Muscle layer of duodenum (tissue), 2 donors: ENCODE measurements around the gene HPSE2.

Experiments
- H3K27ac ChIP-seq: one replicate; pipeline ENCODE4 v1.7.0; 2013; ENCODE audit warnings: mild to moderate bottlenecking, low read length
- H3K27me3 ChIP-seq: one replicate; pipeline ENCODE4 v1.7.0; 2013; ENCODE audit warnings: low read depth, mild to moderate bottlenecking, control low read depth, low read length
- H3K36me3 ChIP-seq, 2 donors: one replicate each; pipeline ENCODE4 v1.7.0; 2013; ENCODE audit warnings: low read length in 2 of 2, control low read depth in 1 of 2, mild to moderate bottlenecking in 1 of 2; ENCODE audit not compliant: insufficient read depth in 2 of 2, control insufficient read depth in 1 of 2
- H3K4me1 ChIP-seq, 2 donors: one replicate each; pipeline ENCODE4 v1.7.0; 2013; ENCODE audit warnings: low read length in 2 of 2, mild to moderate bottlenecking in 2 of 2, control low read depth in 1 of 2, moderate library complexity in 1 of 2; ENCODE audit not compliant: insufficient read depth in 2 of 2, control insufficient read depth in 1 of 2
- H3K4me3 ChIP-seq, 2 donors: one replicate each; pipeline ENCODE4 v1.7.0; 2013; ENCODE audit warnings: low read length in 2 of 2, low read depth in 1 of 2, mild to moderate bottlenecking in 1 of 2
- H3K9me3 ChIP-seq, 2 donors: one replicate each; pipeline ENCODE4 v1.7.0; 2013; ENCODE audit warnings: low read length in 2 of 2, control low read depth in 1 of 2, mild to moderate bottlenecking in 1 of 2; ENCODE audit not compliant: control insufficient read depth in 1 of 2
- donor health status: healthy.

HPSE2 gene

DNA sequence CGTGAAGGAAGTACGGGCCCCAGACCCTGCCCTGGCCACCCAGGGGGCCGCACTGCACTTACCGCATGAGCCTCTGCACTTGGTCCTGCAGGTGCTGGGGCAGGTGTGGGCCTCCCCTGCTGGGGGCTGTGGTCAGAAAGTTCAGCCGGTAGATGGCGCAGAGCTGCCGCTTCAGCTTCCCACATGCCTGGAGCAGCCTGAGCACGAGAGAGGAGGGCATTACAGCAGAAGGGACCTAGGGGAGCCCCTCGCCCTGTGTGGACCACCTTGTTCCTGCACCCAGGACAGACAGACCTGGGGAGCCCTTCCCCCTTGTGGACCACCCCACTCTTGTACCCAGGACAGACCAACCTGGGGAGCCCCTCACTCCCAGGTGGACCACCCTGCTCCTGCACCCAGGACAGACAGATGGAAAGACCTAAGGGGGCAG is 811.9 kb downstream of the HPSE2 start:
- Histone ChIP-seq H3K36me3 (peaks cover 44 to 57% of the 10 kb centered on the region in 2 donors), H3K27ac (no peak overlapping the region), H3K9me3 (no peaks in the 10 kb centered on the region), H3K4me1 (no peaks in the 10 kb centered on the region), H3K27me3 (no peaks in the 10 kb centered on the region), H3K4me3 (no peak overlapping the region)

DNA sequence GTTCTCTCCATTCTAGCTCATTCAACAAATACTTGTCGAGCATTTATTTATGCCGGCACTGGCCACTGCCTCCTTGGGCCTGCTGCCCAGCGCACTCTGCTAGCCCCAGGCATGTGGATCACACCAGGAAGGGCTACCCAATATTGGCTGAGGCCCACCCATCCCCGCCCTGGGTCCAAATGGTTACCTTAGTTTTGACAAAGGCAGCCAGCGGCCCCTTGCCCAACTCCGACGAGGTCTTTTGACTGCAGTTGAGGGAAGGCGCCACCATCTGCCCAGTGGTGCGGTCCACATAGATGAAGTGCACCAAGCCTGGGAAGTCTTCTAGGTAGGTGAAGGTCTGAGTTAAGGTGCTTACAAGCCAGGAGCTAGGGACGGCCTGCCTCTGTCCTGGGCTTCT is 813.5 kb downstream of the HPSE2 start:
- Histone ChIP-seq H3K9me3 (no peaks in the 10 kb centered on the region), H3K27me3 (no peaks in the 10 kb centered on the region), H3K27ac (no peak overlapping the region), H3K4me1 (no peaks in the 10 kb centered on the region), H3K36me3 (peaks cover 40 to 58% of the 10 kb centered on the region in 2 donors), H3K4me3 (no peak overlapping the region)

DNA sequence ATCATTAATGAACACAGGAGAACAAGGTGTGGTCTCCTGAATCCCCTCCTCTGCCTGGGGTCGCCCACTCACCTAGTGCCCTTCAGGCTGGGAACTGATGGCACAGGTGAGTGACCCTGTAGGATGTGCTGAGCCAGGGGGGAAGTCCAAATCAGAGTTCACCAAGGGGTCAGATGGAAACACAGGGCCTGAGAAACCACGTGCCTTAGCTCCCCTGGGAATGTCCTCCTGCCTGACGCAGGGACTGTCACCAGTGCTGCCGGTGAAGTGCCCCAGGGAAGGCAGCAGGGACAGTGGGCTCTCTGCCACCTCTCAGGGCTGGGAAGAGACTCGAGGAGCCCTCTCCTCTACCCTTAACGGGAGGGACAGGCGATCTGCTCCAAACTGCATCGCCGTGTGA is 814.9 kb downstream of the HPSE2 start:
- Histone ChIP-seq H3K4me1 (peaks cover 0 to 3% of the 10 kb centered on the region in 2 donors), H3K27me3 (no peaks in the 10 kb centered on the region), H3K4me3 (no peak overlapping the region), H3K27ac (no peak overlapping the region), H3K36me3 (peaks cover 44 to 61% of the 10 kb centered on the region in 2 donors), H3K9me3 (no peaks in the 10 kb centered on the region)

DNA sequence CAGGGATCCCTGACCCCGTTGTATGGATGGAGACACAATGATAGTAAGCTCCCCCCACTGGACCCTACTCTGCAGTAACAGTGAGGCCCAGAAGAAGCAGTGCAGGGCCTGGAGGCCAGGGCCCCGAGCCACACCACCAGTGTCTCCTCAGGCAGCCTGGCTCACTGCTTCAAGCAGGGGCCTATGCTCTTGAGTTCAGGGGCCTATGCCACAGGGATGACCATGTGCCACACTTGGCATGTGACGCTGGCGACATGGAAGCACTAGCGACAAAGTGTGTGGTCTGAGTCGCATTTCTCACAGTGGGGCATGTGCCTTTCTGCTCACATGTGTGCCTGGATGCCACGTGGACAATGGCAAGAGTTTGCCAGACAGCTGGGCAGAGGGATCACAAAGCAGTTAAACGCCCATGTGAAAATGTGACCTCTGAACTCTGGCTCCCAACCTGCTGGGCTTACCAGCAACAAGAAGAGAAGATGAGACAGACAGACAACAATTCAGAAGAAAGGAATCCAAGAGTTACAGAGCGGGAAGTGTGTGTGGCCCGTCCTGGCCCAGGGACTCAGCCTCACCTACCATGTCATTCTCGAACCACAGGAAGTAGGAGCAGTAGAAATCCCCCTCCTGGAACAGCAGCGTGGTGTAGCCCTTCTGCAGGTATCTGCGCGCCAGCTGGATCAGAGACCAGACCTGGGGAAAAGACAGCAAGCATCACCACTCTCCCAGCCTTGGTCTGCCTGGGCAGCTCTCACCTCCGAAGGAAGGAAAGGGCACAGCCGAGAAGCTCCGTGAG is 816.0 kb downstream of the HPSE2 start:
- H3K27ac ChIP-seq = no peak overlapping the region
- H3K4me1 ChIP-seq = peaks cover 0 to 14% of the 10 kb centered on the region in 2 donors
- no peak overlapping the region for H3K4me3 ChIP-seq
- H3K9me3 ChIP-seq = no peaks in the 10 kb centered on the region
- no peaks in the 10 kb centered on the region for H3K27me3 ChIP-seq
- peaks cover 44 to 56% of the 10 kb centered on the region in 2 donors for H3K36me3 ChIP-seq

DNA sequence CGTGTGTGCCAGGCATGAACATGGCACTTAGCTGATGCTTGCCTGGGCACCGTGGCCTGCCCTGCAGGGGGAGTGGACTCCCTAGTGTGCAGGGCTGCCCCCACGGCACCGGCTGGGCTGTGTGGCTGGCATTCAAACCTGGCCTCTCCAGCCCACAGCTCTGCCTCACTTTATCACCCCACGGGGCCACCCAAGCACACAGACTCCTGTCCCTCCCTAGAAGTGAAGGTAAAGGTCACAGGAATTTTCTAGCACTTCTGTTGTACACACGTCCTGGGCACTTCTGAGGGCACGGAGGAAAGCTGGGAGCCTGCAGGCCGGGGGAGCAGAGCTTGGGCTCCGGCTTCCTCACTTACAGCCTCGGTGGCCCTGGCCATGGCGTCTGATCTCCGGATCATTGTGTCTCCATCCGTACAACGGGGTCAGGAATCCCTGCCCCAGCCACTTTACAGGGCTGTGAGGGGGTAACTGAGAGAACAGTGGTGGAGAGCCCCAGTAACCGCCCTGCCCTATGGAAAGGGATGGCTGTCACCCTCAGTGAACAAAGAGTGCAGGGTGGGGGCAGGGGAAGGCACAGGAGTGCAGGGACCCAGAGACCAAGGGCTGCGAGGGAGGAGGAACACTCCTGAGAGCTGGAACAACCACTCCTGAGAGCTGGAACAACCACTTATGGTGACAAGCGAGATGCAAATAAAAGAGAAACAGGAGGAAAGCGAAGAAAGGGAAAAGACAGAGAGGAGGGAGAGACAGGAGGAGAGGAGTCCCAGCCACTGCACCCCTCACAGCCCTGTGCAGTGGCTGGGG is 816.8 kb downstream of the HPSE2 start:
- Histone ChIP-seq H3K4me3 (no peak overlapping the region), H3K4me1 (peaks cover 0 to 22% of the 10 kb centered on the region in 2 donors), H3K36me3 (peaks cover 41 to 49% of the 10 kb centered on the region in 2 donors), H3K27me3 (no peaks in the 10 kb centered on the region), H3K9me3 (no peaks in the 10 kb centered on the region), H3K27ac (no peak overlapping the region)

DNA sequence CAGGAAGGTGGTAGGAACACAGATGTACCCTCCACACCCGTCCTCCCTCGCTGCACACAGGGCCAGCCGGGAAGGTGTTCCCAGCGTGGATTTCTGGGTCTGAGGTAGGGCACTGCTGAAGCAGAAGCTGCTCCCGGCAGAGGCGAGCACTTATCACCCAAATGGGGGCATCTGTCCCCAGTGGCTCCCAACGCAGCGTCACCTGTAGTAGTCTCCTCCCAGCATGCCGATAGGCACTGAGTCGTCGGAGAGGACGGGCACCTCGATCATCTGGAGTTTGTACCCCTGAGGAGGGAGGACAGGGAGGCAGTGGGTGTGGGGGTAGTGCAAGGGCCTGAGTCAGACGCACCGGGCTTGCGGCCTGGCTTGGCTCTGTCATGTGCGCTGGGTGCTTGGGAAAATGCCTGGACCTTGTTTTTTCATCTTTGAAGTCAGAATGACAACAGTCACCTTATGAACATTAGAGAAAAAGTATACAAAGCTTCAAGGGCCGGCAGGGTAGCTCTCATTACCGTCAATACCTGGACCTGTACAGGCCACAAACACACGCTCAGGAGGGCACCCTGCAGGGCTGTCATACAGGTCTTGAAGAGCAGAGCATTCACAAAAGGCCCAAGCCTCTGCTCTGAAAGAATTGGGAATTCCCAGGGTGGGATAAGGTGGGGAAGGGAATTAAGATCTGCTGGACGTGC is 817.5 kb downstream of the HPSE2 start:
- H3K27ac ChIP-seq = no peak overlapping the region
- H3K27me3 ChIP-seq = no peaks in the 10 kb centered on the region
- H3K4me3 ChIP-seq = no peak overlapping the region
- peaks cover 37 to 44% of the 10 kb centered on the region in 2 donors for H3K36me3 ChIP-seq
- no peaks in the 10 kb centered on the region for H3K9me3 ChIP-seq
- H3K4me1 ChIP-seq = peaks cover 0 to 23% of the 10 kb centered on the region in 2 donors

DNA sequence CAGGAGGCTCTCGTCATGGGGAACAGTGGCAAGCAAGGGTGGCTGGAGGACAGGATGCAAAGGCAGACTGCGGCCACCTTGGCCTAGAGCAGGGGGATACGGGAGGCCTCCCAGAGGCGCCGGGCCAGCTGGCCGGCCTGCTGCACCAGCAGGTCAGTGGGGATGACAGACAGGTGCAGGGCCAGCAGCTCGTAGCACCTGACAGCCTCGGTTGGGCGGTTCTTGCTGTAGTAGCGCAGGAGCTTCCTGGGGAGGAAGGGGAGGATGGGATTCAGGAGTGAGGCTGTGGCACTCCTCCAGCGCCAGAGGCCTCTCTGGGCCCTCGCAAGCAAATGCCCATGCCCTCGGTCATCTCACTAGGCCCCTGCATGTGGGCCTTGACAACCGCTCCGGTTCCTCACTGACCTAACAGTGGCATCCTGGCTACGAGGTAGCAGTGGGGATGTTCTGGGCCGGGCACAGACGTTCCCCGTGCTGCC is 818.1 kb downstream of the HPSE2 start:
- Histone ChIP-seq H3K4me3 (no peak overlapping the region), H3K36me3 (peaks cover 33 to 38% of the 10 kb centered on the region in 2 donors)

DNA sequence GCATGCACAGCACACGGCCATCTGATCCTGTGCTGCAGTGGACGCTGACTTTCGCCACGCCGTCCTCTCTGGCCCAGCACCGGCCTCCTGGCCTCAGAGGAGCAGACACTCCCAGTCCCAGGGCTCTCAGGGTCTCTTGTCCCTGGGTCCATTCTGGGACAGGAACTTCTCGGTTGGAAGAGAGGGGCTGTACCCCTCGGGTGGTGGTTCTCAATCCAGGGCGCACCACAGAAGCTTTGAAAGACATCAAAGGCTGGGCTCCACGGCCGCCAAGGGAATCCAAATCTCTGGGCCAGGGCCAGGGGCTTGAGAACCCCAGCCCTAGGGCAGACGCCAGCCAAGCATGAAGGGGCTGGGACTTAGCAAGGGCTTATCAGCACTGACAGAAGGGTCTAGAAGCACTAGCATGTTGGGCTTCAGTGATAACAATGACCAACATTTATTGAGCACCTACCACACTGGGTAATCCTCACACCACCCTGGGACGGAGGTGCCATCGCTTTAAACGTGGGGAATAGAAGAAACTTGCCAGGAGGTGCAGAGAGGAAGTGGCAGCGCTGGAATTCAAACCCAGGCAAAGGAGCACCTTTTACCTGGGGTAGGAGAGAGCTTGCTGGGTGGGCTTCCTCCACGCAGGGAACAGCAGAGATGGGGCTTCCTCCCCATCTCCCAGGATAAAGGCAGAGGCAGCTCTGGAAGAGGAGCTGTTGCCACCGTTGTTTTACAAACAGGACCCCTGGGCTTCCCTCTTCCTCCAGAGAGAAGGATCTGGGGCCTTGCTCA is 818.9 kb downstream of the HPSE2 start:
- H3K4me1 ChIP-seq = peaks cover under 1 to 23% of the 10 kb centered on the region in 2 donors
- no peaks in the 10 kb centered on the region for H3K27me3 ChIP-seq
- no peak overlapping the region for H3K27ac ChIP-seq
- peaks cover 29 to 38% of the 10 kb centered on the region in 2 donors for H3K36me3 ChIP-seq
- no peaks in the 10 kb centered on the region for H3K9me3 ChIP-seq
- no peak overlapping the region for H3K4me3 ChIP-seq

More for the DNA sequence above, 818.1 kb downstream of the HPSE2 start:
- Histone ChIP-seq H3K27ac (no peak overlapping the region), H3K9me3 (no peaks in the 10 kb centered on the region), H3K27me3 (no peaks in the 10 kb centered on the region), H3K4me1 (peaks cover 0 to 23% of the 10 kb centered on the region in 2 donors)

DNA sequence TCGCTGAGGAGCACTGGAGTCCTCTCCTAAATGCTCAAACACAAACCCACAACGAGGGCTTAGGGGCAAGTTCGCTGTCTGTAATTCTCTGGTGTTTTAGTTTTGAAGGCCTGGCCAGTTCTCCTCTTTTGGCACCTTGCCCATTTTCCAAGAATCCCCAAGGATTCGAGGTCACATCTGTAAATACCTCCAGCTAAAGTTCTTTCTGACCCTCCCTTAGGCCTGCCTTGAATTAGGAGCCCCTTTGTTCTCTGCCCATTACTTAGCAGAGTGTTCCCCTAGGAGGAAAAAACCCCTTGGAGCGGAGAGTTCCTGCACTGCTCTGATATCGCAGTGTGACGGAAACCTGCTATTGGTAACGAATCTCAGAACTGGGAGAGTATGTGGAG is 819.9 kb downstream of the HPSE2 start:
- H3K27me3 ChIP-seq = no peaks in the 10 kb centered on the region
- H3K4me3 ChIP-seq = peak overlapping the region in 1 of 2 donors; percentile 67
- H3K4me1 ChIP-seq = peaks cover 8 to 31% of the 10 kb centered on the region in 2 donors
- H3K9me3 ChIP-seq = no peaks in the 10 kb centered on the region
- H3K27ac ChIP-seq = no peak overlapping the region
- H3K36me3 ChIP-seq = peaks cover 23 to 38% of the 10 kb centered on the region in 2 donors

DNA sequence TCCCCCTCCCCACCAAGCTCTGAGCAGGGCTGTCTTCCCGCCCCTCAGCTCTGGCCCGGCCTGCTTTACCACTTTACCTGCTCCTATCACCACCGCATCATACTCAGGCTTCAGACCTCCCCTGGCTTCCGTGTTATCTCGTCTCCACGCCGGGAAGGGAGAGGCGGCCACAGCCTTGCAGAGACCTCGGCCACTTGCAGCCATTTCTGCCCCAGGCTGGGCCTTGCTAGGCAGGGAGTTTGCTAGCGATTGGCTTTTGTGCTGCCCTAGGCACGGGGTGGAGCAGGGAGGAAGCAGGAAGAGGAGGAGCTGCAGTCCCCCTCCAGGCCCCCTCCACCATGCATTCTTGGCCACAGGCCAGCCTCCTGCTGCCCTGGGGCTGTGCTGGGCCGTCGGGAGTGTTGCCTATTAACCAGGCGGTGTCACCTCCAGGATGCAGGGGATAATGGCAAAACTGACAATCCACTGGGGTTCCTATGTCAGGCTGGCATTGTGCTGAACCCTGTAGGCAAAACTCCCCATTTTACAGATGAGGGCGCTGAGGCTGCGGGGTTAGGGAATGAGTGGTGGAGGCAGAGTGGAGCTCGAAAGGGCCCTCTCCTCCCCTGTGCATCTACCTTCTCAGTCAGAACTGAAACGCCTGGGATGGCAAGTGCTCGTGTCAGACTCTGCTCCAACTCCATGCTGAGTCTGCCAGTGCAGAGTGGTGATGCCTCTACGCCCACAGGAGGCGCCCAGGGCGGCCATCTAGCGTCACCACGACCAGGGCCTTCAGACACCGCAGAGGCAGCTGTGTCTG is 820.5 kb downstream of the HPSE2 start, which contains the start of gene PYROXD2:
PYROXD2 (minus strand) TSS at position 251 of the 799 bp plus-strand sequence; CDS start at position 204, 47 bp downstream.
- H3K36me3 ChIP-seq = peaks cover 22 to 37% of the 10 kb centered on the region in 2 donors
- H3K4me3 ChIP-seq = peak within 1 kb of the TSS; percentile 67 to 81
- H3K27me3 ChIP-seq = no peaks in the 10 kb centered on the region
- peak within 1 kb of the TSS; percentile 45 for H3K27ac ChIP-seq
- no peaks in the 10 kb centered on the region for H3K9me3 ChIP-seq
- H3K4me1 ChIP-seq = peaks cover 8 to 31% of the 10 kb centered on the region in 2 donors
